Mesenchymal stem cell (in vitro differentiated cells and primary cell): ENCODE data around the gene ZSCAN12.

Source experiments
- DNase-seq: peaks from one replicate; pipeline ENCODE4 v3.0.0-alpha.2; 2013
- H2AFZ ChIP-seq: one replicate; pipeline ENCODE4 v1.6.1; 2013; ENCODE audit warnings: low read depth, mild to moderate bottlenecking, control low read depth, inconsistent platforms, low read length, moderate library complexity
- H2AK5ac ChIP-seq: 2 replicates; pipeline ENCODE4 v1.6.1; 2013; ENCODE audit warnings: low read length, moderate library complexity, mild to moderate bottlenecking, inconsistent platforms; ENCODE audit not compliant: severe bottlenecking
- H2BK120ac ChIP-seq: one replicate; pipeline ENCODE4 v1.6.1; 2013; ENCODE audit warnings: low read depth, mild to moderate bottlenecking, inconsistent platforms, low read length, moderate library complexity
- H2BK12ac ChIP-seq, 2 experiments: one replicate each; pipeline ENCODE4 v1.6.1; 2013; ENCODE audit warnings: inconsistent platforms in 2 of 2, low read length in 2 of 2, mild to moderate bottlenecking in 2 of 2, moderate library complexity in 2 of 2, control low read depth in 1 of 2
- H2BK15ac ChIP-seq: one replicate; pipeline ENCODE4 v1.6.1; 2013; ENCODE audit warnings: mild to moderate bottlenecking, low read depth, inconsistent platforms; ENCODE audit not compliant: poor library complexity, severe bottlenecking
- H2BK5ac ChIP-seq: 2 replicates; pipeline ENCODE4 v1.6.1; 2013; ENCODE audit warnings: low read depth, mild to moderate bottlenecking, low read length, control low read depth, inconsistent platforms; ENCODE audit not compliant: poor library complexity, severe bottlenecking
- H3K14ac ChIP-seq, 2 experiments: one replicate each; pipeline ENCODE4 v1.6.1; 2013; ENCODE audit warnings: inconsistent platforms in 2 of 2, low read length in 2 of 2, control low read depth in 1 of 2, mild to moderate bottlenecking in 1 of 2, moderate library complexity in 1 of 2
- H3K18ac ChIP-seq, 2 experiments: one replicate each; pipeline ENCODE4 v1.6.1; 2013; ENCODE audit warnings: inconsistent platforms in 2 of 2, low read length in 2 of 2, control low read depth in 1 of 2, low read depth in 1 of 2, mild to moderate bottlenecking in 1 of 2
- H3K23ac ChIP-seq, 2 experiments: one replicate each; pipeline ENCODE4 v1.6.1; 2013; ENCODE audit warnings: inconsistent platforms in 2 of 2, low read length in 2 of 2, mild to moderate bottlenecking in 2 of 2, moderate library complexity in 2 of 2, control low read depth in 1 of 2
- H3K27ac ChIP-seq: 2 replicates; pipeline ENCODE4 v1.5.1; 2013; ENCODE audit warnings: mild to moderate bottlenecking, moderate library complexity, low read length, control low read depth, inconsistent platforms; ENCODE audit not compliant: poor library complexity, severe bottlenecking
- H3K27me3 ChIP-seq, 2 experiments: 2 replicates each; pipeline versions ENCODE4 v1.6.1 to v1.7.0; 2013; ENCODE audit warnings: low read length in 2 of 2, mild to moderate bottlenecking in 2 of 2, moderate library complexity in 2 of 2, control low read depth in 1 of 2, inconsistent platforms in 1 of 2; ENCODE audit not compliant: control insufficient read depth in 1 of 2, insufficient read depth in 1 of 2
- H3K36me3 ChIP-seq, 2 experiments: 2 replicates each; pipeline versions ENCODE4 v1.6.1 to v1.7.0; 2013; ENCODE audit warnings: low read length in 2 of 2, control low read depth in 1 of 2, inconsistent platforms in 1 of 2, low read depth in 1 of 2, mild to moderate bottlenecking in 1 of 2; ENCODE audit not compliant: insufficient read depth in 2 of 2, control insufficient read depth in 1 of 2
- H3K4ac ChIP-seq, 2 experiments: one replicate each; pipeline ENCODE4 v1.6.1; 2013; ENCODE audit warnings: inconsistent platforms in 2 of 2, low read length in 2 of 2, mild to moderate bottlenecking in 2 of 2, moderate library complexity in 2 of 2, control low read depth in 1 of 2, low read depth in 1 of 2
- H3K4me1 ChIP-seq: 2 replicates; pipeline ENCODE4 v1.6.1; 2013; ENCODE audit warnings: low read depth, low read length, control low read depth; ENCODE audit not compliant: control insufficient read depth, insufficient read depth
- H3K4me2 ChIP-seq: 2 replicates; pipeline ENCODE4 v1.6.1; 2013; ENCODE audit warnings: low read length, mild to moderate bottlenecking, inconsistent platforms; ENCODE audit not compliant: poor library complexity, severe bottlenecking
- H3K4me3 ChIP-seq, 2 experiments: 2 replicates each; pipeline versions ENCODE4 v1.5.1 to v1.7.0; 2013; ENCODE audit warnings: low read length in 2 of 2, mild to moderate bottlenecking in 2 of 2, control low read depth in 1 of 2, low read depth in 1 of 2; ENCODE audit not compliant: insufficient read depth in 1 of 2
- H3K79me1 ChIP-seq: replicated peaks from 2 replicates; pipeline ENCODE4 v1.6.1; 2013; ENCODE audit warnings: mild to moderate bottlenecking, control low read depth, low read length, inconsistent platforms; ENCODE audit not compliant: poor library complexity, severe bottlenecking
- H3K9ac ChIP-seq: 2 replicates; pipeline ENCODE4 v1.7.0; 2013; ENCODE audit warnings: mild to moderate bottlenecking, low read length, moderate library complexity
- H3K9me3 ChIP-seq: 2 replicates; pipeline ENCODE4 v1.7.0; 2013; ENCODE audit warnings: mild to moderate bottlenecking, low read length; ENCODE audit not compliant: control insufficient read depth
- H4K8ac ChIP-seq: one replicate; pipeline ENCODE4 v1.6.1; 2013; ENCODE audit warnings: inconsistent platforms, mild to moderate bottlenecking, low read length, moderate library complexity
- H4K91ac ChIP-seq: one replicate; pipeline ENCODE4 v1.6.1; 2013; ENCODE audit warnings: mild to moderate bottlenecking, low read length, inconsistent platforms
- WGBS: methylation state at CpG from one replicate; pipeline ENCODE4 v1.1.7; 2013; ENCODE audit warnings: mixed read lengths; 5-methylcytosine and 5-hydroxymethylcytosine counted together

Gene ZSCAN12

DNA sequence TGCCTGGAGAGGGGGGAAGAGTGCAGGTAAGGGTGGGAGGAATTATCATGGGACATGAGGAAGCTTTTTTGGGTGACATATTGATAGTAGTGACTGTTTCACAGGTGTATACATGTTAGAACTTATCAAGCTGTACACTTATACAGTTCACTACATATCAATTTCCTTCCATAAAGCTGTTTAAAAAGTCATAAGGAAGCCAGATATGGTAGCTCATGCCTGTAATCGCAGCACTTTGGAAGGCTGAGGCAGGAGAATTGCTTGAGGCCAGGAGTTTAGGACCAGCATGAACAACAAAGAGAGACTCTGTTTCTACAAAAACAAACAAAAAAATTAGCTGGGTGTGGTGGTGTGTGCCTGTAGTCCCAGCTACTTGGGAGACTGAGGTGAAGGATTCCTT lies 21.7 kb downstream of the ZSCAN12 start:
- H3K23ac ChIP-seq = no peak overlapping the region
- H3K4me1 ChIP-seq = no peaks in the 10 kb centered on the region
- no peak overlapping the region for H2BK5ac ChIP-seq
- peaks cover 24% of the 10 kb centered on the region for H3K9me3 ChIP-seq
- no peak overlapping the region for H3K9ac ChIP-seq
- no peak overlapping the region for H2AFZ ChIP-seq
- H2BK12ac ChIP-seq = no peak overlapping the region
- H3K14ac ChIP-seq = no peak overlapping the region
- H3K79me1 ChIP-seq = peaks cover 22% of the 10 kb centered on the region
- no peak overlapping the region for H4K91ac ChIP-seq
- H3K4me2 ChIP-seq = no peak overlapping the region
- no peak overlapping the region for H3K27ac ChIP-seq
- no peak overlapping the region for H3K4ac ChIP-seq
- WGBS = no CpG with 5 or more reads among the region's 1 CpG
- H3K27me3 ChIP-seq = no peaks in the 10 kb centered on the region
- H2BK15ac ChIP-seq = no peak overlapping the region
- DNase-seq = no peak
- H2AK5ac ChIP-seq = no peak overlapping the region
- peaks cover 4 to 53% of the 10 kb centered on the region in 2 experiments for H3K36me3 ChIP-seq
- H2BK120ac ChIP-seq = no peak overlapping the region
- no peak overlapping the region for H4K8ac ChIP-seq
- no peak overlapping the region for H3K4me3 ChIP-seq
- no peak overlapping the region for H3K18ac ChIP-seq

DNA sequence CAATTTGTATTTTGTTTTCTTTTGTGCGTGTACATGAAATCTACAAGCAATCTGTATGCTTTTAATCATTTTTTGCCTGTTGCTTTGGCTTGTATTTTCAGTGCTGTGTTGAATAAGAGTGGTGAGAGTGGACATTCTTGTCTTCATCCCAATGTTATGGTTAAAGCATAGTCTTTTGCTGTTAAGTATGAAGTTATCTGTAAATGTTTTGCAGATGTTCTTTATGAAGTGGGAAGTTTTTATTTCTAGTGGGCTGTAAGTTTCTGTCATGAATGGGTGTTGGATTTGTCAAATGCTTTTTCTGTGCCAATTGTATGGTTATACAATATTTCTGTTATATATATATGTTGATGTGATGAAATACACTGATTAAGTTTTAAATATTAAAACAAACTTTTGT lies 25.6 kb downstream of the ZSCAN12 start:
- H3K4me1 ChIP-seq = no peaks in the 10 kb centered on the region
- H3K4me3 ChIP-seq = no peak overlapping the region
- H3K23ac ChIP-seq = no peak overlapping the region
- H2BK15ac ChIP-seq = no peak overlapping the region
- no peak overlapping the region for H2BK12ac ChIP-seq
- no peak overlapping the region for H2BK5ac ChIP-seq
- H3K79me1 ChIP-seq = peaks cover 5% of the 10 kb centered on the region
- H2AK5ac ChIP-seq = no peak overlapping the region
- no peak overlapping the region for H4K91ac ChIP-seq
- H3K18ac ChIP-seq = no peak overlapping the region
- H3K4ac ChIP-seq = no peak overlapping the region
- H3K27ac ChIP-seq = no peak overlapping the region
- H3K14ac ChIP-seq = no peak overlapping the region
- no peak overlapping the region for H2AFZ ChIP-seq
- no peak overlapping the region for H4K8ac ChIP-seq
- WGBS = 100% methylated on average over 1 of the region's 1 CpG
- H3K9ac ChIP-seq = no peak overlapping the region
- H3K4me2 ChIP-seq = no peak overlapping the region
- no peak for DNase-seq
- H3K9me3 ChIP-seq = peaks cover 11% of the 10 kb centered on the region
- H3K36me3 ChIP-seq = peaks cover 4 to 24% of the 10 kb centered on the region in 2 experiments
- no peaks in the 10 kb centered on the region for H3K27me3 ChIP-seq
- H2BK120ac ChIP-seq = no peak overlapping the region

DNA sequence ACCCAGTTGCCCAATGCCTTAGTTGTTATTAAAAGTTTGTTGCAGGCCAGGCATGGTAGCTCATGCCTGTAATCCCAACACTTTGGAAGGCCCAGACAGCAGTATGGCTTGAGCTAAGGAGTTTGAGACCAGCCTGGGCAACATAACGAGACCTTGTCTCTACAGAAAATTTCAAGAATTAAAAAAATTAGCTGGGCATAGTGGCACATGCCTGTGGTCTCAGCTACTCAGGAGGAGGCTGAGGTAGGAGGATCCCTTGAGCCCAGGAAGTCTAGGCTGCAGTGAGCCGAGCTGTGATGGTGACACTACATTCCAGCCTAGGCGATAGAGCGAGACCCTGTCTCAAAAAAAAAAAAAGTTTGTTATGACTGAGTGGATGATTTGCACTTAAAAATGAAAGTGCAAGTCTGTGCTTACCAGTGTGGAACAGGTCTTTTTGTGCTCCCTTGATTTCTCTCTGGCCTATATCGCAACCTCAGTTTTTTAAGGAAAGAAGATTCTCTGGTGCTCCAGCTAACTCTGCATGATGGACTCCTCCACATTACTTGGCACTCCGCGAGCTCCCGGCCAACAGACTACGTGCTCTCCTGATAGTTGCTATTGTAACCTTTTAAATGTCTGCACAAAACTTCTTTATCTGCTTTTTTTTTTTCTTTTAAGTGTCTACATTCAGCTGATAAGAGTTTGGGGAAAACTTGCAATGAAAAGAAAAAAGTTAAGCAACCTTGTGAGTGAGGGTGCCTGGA lies 27.7 kb downstream of the ZSCAN12 start:
- Histone ChIP-seq H3K79me1 (no peaks in the 10 kb centered on the region), H2AFZ (no peak overlapping the region), H2BK120ac (no peak overlapping the region), H3K14ac (no peak overlapping the region), H3K4ac (no peak overlapping the region), H4K91ac (no peak overlapping the region), H2BK12ac (no peak overlapping the region), H2BK15ac (no peak overlapping the region), H3K27ac (peak overlapping the region; percentile 61), H3K4me2 (no peak overlapping the region), H2BK5ac (no peak overlapping the region), H2AK5ac (no peak overlapping the region), H3K36me3 (peaks cover 0 to 14% of the 10 kb centered on the region in 2 experiments), H3K23ac (no peak overlapping the region), H3K4me3 (no peak overlapping the region), H3K9ac (no peak overlapping the region), H3K27me3 (no peaks in the 10 kb centered on the region), H3K9me3 (no peaks in the 10 kb centered on the region), H4K8ac (no peak overlapping the region), H3K4me1 (no peaks in the 10 kb centered on the region), H3K18ac (no peak overlapping the region)
- DNase-seq = no peak
- 94% methylated on average over 8 of the region's 9 CpGs for WGBS

DNA sequence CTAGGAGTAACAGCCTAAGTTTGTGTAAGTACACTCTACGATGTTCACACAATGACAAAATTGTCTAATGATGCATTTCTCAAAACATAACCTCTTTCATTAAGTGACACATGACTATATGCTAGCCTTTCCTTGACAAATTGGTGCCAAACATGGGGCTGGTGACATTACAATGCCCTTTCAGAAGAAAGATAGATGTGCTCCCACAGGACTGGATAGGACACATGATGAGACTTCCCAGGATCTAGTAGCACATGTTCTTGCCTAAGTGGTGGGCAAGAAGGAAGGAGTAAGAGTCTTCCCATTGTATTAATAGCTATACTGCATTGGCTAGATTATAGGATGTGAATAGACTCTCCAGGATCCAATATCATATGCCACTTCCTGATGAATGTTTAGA lies 28.3 kb downstream of the ZSCAN12 start:
- Histone ChIP-seq H3K27me3 (no peaks in the 10 kb centered on the region), H3K4ac (no peak overlapping the region), H2AK5ac (no peak overlapping the region), H2AFZ (no peak overlapping the region), H3K79me1 (peaks cover 1% of the 10 kb centered on the region), H4K8ac (no peak overlapping the region), H3K4me2 (no peak overlapping the region), H3K18ac (no peak overlapping the region), H2BK5ac (no peak overlapping the region), H4K91ac (no peak overlapping the region), H3K23ac (no peak overlapping the region), H3K4me3 (no peak overlapping the region), H2BK12ac (no peak overlapping the region), H3K14ac (no peak overlapping the region), H2BK120ac (no peak overlapping the region), H3K9ac (no peak overlapping the region), H2BK15ac (no peak overlapping the region), H3K27ac (peak overlapping the region; percentile 61), H3K4me1 (no peaks in the 10 kb centered on the region), H3K36me3 (peaks cover 0 to 19% of the 10 kb centered on the region in 2 experiments), H3K9me3 (no peaks in the 10 kb centered on the region)
- WGBS = 100% methylated on average over 1 of the region's 1 CpG
- no peak for DNase-seq
